NB4 (cell line): ENCODE measurements around the gene HMCN2.

ENCODE experiments used
- CTCF ChIP-seq: IDR thresholded peaks from one replicate; pipeline ENCODE4 v1.5.1; 2012; ENCODE audit warnings: low read depth, low read length
- MAX ChIP-seq: IDR thresholded peaks from 2 replicates; pipeline ENCODE4 v1.6.1; 2011; ENCODE audit warnings: low read depth, low read length
- MYC ChIP-seq: IDR thresholded peaks from 2 replicates; pipeline ENCODE4 v1.6.1; 2011; ENCODE audit warnings: low read depth, low read length
- POLR2A ChIP-seq: IDR thresholded peaks from 2 replicates; pipeline ENCODE4 v1.6.1; 2011; ENCODE audit warnings: mild to moderate bottlenecking; ENCODE audit not compliant: insufficient read length; ENCODE audit errors: extremely low read depth

GRCh38 chr9:130239741-130240241 is 25.8 kb upstream of the HMCN2 start:
- TF ChIP-seq POLR2A (no peak), CTCF (no peak), MYC (no peak), MAX (no peak)
